Measurements from ENCODE around the gene SSR3.

- TF ChIP-seq ZNF274 (IDR thresholded peaks at IDR 0.05; ENCODE audit: borderline replicate concordance, extremely low read depth, low read length): no peak
- TF ChIP-seq CTCF (IDR thresholded peaks at IDR 0.05; ENCODE audit: control extremely low read depth in 1 of 3, insufficient read depth in 1 of 3, low read depth in 1 of 3, low read length in 3 of 3): no peak
- no peak for TF ChIP-seq HDAC6 (IDR thresholded peaks at IDR 0.05; ENCODE audit: low read depth, low read length)
- TF ChIP-seq CHD2 (IDR thresholded peaks at IDR 0.05; ENCODE audit: low read length): no peak
- TF ChIP-seq E2F6 (IDR thresholded peaks at IDR 0.05): no peak
- TF ChIP-seq EZH2 (IDR thresholded peaks at IDR 0.05; ENCODE audit: low read depth, low read length, severe bottlenecking): no peak
- no peak for TF ChIP-seq BCL11A (IDR thresholded peaks at IDR 0.05; ENCODE audit: low read depth in 2 of 2, low read length in 2 of 2)
- TF ChIP-seq POLR2A (IDR thresholded peaks at IDR 0.05; ENCODE audit: control extremely low read depth in 1 of 2, low read depth in 2 of 2, low read length in 2 of 2): no peak
- no peak for TF ChIP-seq ATF3 (IDR thresholded peaks at IDR 0.05; ENCODE audit: insufficient read depth, low read depth, low read length)
- no peak for TF ChIP-seq MAX (IDR thresholded peaks at IDR 0.05)
Measured at GRCh38 chr3:156525808-156526207, 29.1 kb downstream of the SSR3 start.
